CD4-positive, alpha-beta T cell treated with Interleukin-6 at 100 ng/mL for 8 hours (primary cell): ENCODE data around the gene PLEKHG4B.

Experiments
- DNase-seq: peaks from one replicate; pipeline ENCODE4 v3.0.0-alpha.2; 2020; ENCODE audit warnings: mixed read lengths, low spot score

The PLEKHG4B gene

DNA sequence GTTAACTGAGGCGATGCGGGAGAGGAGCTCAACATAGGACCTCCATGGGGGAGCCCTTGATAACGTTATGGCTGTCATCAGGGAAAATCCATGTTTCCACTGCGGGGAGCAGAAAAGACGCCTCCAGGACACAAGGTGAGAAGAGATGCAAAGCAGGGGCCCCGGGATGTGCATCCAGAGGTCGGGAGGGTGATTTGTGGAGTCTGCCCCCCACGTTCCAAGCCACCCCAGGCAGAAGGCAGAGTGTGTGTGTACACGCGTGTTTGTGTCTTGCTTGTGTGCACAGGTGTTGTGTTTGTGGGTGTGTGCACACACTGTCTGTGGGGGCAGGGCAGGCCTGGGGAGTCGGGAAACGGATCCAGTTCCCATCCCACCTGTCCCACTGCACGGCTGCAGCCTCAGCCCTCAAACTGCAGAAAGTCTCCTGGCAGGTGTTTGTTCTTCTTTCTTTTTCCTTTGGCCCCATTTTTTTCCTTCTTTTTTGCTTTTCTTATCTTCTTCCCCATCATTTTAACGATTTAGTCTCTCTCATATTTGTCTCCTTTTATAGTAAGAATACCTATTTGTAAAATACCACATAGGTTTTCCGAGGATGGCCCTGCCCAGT, 17.4 kb upstream of the PLEKHG4B start:
- no peak for DNase-seq

DNA sequence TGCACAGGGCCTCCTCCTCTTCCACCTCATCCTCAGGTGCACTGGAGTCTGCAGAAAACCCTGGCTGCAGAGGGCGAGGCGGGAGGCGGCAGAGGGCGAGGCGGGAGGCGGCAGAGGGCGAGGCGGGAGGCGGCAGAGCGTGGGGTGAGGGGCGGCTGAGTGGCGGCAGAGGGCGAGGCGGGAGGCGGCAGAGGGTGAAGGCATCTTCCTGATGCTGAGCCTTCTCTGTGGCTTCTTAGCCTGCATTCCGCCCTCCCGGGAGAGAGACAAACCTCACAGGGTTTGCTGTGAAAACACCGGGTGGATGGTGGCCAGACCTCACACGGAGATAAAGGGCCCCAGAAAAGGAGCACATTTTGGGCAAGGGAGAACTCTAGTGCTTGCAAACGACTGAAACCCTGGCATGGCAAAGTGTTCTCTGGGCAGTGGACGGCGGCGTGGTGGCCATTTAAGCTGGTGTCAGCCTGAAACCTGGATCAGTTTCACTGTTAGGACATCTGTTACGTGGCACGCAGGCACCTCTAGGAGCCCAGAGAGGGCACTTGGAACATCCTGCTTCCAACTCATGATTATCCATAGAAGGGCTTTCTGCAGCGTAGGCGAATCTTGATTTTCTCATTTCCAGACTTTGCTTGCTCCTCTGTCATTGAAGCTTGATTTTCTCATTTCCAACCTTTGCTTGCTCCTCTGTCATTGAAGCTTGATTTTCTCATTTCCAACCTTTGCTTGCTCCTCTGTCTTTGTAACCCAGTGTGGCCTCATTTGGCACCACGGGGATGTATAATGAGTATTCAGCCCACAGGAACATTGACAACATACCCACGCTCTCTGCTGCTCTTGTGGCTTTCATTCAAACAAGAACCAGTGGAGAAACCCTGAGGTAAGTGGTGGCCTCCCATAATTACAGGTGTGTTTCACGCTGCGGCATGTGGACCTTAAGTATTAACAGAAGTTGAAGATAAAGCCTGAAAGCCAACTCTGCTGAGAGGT, 16.3 kb upstream of the PLEKHG4B start:
- no peak for DNase-seq

DNA sequence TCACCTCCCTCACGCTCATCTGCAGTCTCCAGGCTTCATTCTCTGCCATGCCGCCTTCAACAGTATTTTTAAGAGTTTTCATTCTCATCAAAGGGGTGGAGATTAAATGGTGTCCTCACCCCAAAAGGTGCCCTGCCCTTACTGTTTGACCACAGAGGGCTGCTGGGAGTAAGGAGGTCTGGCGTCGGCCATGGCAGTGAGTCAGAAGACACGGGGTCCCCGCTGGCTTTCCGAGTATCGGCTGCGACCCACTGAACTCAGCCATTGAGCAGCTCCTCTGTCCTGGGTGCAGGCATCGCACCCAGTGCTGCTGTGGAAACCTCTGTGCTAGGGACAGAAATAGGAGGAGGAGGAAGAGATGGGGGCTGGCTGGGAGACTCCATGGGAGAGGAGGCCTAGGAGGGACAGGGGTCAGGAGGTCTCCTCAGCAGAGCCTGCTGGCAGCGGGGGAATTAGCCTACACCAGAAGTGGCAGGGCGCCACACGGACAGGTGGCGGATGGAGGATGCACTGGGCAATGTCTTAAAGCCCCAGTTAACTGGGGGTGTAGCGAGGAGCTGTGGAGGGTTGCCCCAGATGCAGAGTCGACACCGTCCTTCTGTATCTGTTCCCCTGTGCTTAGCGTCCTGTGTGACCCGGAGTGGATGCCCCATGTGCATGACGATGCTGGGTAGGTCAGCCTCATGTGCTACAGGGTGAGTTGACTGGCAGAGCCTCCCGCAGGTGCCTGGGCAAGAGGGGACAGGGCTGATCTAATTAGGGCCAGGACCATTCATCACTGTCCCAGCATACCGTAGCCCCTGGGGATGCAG, 15.4 kb upstream of the PLEKHG4B start:
- no peak for DNase-seq

DNA sequence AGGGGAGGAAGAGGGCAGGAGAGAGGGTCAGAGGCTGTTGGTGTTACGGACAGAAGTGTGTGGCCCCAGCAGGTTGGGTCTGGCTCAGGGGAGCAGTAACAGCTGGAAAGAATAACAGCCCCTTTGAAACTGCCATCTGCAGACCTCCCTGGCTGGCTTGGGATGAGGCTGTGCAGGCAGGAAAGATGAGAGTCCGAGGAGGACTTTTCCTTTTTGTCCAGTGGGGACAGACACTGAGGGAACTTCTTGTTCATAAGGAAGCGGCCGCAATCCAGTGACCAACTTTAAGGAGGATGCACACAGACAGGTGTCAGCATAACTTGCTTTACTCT, 14.8 kb upstream of the PLEKHG4B start:
- DNase-seq, result no peak

DNA sequence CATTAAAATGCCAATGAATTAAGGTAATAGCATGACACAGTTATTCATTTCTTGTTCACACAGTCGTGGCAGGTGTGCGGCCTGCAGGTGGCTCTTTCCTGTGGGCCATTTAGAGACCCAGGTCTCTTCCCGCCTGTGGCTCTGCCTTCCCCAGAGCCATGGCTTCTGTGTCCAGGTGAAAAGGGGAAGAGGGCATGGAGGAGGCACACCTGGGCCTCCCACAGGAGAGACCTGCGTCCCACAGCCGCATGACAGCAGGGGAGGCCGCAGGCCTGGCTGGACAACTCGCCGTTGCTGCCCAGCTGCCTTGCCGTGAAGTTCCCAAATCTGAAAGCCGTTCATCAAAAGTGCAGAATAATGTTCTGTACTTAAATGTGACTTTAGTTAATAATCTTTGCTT, 14.4 kb upstream of the PLEKHG4B start:
- DNase-seq, result no peak

DNA sequence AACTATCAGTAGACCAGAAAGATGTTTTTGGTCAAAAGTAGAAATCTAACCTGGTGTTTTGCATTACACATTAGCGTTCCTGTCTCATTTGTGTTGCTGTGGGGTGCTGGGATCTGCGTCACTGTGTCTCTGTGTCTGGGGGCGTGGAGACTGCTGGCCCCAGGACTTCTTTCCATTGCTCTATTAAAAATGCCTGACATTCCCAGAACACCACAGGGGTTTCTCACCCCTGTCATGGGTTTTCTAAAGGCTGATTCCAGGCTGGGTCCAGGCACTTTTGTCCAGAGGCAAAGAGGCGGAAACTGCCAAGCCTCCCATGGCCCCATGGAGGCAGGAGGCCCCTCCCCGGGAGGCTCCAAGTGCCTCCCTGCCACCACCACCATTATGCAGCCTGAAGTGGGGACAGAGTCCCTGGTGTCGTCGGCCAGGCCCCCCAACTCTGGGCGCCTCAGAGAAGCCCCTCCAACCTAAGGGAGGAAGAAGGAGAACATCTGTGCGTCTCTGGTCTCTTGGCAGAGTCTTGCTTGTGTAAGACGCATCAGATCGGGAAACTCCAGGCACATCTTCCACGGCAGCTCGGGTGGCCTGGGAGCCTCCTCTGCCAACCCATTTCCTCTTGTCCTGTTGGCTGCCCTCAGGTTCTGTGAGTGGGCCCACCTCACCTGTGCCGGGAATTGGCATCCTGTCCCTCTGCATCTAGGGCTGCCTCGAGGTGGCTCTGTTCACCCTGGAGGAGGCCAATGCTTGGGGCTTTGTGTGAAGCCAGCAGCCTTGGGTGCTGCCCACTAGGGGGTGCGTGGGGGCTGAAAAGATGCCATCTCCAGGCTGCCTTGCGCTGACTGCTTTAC, 13.8 kb upstream of the PLEKHG4B start:
- DNase-seq, result no peak

DNA sequence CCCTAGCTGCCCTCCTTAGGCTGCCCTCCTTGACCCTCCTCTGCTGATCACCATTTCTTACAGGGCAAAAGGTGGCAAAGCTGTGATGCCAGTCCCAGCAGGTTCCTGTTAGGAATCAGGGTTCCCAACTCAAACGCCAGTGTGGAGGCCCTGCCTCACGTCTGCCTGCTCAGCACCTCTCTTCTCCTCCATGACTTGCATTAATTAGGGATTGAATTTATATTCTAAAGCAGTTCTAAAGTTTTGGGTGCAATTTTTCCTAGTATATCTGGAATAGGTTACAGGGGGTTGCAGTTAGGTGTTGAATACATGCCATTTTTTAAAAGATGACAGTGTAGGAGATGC, 13.2 kb upstream of the PLEKHG4B start:
- no peak for DNase-seq

DNA sequence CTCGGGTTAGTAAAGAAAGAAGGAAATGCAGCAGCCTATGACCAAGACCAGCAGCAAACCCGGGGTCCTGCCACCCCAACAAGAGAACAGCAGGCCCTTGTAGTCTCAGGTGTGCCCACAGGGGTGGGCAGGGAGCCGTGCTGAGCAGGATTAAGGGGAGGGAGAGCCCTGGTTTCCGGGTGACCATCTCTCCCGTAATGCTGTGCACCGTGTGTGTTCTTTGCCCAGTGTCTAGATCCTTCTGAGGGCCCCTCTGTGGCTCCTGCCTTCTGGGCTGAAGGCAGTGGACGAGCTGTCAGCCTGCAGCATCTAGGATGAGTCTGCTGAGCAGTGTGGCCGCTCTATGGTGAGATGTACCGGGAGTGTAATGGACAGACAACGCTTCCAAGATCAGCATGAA, 12.7 kb upstream of the PLEKHG4B start:
- DNase-seq, result no peak

DNA sequence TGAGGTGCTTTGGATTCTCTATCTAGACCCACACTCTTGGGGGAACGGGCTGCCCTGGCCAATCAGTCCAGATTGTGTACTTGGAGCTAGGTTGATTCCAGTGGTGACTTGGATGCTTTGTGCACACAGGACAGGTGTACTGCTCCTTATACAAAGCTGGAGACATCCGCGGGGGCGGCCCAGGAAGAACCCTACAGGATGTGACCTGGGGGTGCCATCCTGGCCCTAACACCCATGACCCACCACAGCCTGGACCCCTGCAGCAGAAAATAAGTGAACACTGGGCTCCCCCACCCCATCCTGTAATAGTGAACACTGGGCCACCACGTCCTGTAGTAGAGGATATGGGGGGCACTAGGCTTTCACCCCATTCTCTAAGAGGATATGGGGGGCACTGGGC, 12.1 kb upstream of the PLEKHG4B start:
- no peak for DNase-seq

DNA sequence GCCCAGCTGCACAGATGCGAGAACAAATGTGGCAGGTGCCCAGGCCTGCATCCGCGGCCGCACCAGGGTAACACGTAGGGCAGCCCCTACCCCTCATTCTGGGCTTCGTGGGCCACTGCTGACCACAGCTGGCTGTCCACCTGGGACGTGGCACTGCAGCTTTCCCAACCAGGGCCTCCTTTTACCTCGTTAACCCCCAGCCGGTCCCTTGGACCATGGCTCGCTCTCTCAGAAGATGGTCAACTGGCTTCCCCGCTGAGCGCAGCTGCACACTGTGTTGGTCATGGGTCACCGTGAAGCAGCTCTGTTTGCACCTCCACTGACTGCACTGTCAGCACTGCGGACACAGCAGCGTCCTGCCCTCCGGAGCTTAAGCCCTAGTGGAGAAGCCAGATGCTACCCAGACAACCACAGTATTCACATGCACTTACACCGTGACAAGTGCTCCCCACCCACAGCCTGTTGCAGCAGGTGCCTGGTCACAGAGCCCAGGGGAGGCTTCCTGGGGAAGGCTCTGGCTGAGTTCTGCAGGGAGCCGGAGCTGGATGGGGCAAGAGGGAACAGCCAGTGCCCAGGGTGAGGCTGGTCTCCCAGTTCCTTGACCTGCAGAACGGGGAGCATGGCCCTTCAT, 10.5 kb upstream of the PLEKHG4B start:
- DNase-seq, result no peak

DNA sequence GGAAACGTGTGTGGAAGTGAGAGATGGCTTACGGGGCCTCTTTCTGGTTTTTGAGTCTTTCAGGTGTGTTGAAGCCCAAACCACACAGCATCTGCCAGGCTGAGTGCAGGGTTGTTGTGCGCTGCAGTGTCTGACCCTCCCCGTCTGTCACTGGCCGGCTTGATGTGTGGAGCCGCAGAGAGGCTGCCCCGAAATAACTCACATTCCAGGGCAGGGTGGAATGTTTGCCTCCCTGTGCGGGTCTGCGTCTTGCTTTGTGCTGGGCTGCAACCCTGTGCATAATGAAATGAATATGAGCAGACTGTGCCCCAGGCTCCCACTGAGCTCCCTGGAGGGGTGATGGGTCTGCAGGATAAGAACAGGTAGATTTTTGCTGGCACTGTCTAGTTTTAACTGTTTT, 9.9 kb upstream of the PLEKHG4B start:
- DNase-seq, result no peak

DNA sequence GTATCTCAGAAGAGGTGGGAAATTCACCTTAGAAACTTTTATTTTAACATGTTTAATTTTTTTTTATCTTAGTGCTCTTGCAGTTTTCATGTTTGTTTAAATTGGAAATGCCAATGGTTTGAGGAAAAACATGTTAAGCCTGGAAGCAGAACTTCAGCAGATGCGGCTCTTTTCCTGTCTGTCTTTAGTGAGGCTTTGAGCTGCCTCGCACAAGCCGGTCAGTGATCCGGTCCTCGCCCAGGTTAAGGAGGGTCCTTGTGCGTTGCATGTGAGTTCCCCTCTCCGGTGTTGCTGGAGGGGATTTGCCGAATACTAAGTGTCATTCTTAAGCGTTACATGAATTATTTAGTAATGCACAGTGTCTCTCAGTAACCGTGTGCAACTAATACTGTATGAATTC, 9.4 kb upstream of the PLEKHG4B start:
- no peak for DNase-seq

DNA sequence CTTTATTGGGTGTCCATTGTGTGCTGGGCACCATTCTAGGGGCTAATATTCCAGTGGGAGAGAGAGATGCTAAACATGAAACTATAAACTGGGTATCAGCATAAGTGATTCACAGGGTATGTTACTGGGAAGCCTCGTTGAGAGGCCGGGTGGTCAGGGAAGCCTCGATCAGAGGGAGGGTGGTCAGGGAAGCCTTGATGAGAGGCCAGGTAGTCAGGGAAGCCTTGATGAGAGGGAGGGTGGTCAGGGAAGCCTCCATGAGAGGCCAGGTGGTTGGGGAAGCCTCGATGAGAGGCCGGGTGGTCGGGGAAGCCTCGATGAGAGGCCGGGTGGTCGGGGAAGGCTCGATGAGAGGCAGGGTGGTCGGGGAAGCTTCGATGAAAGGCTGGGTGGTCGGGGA, 8.9 kb upstream of the PLEKHG4B start:
- no peak for DNase-seq

DNA sequence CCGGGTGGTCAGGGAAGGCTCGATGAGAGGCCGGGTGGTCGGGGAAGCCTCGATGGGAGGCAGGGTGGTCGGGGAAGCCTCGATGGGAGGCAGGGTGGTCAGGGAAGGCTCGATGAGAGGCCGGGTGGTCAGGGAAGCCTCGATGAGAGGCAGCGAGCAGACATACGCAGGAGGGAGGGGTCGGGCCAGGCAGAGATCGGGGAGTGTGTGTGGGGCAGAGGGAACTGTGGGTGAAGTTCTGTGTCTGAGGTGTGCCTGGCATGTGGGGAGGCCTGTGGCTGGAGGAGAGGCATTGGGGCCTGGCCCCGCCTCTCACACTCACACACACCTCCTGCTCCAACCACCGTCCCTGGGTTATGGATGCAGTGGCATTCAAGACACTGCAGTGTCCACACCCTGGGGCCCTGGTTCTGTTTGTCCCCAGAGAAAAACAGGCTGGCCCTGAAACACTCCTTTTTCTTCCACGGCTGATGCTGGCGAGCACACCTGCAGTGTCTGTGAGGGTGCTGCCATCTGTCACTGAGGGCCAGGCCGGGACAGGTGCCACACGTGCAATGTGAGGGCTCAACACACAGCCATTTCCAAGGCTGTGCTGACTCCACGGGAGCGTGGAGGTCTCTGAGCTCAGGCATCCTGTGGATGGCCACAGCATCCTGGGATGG, 6.5 kb upstream of the PLEKHG4B start:
- DNase-seq, result no peak

DNA sequence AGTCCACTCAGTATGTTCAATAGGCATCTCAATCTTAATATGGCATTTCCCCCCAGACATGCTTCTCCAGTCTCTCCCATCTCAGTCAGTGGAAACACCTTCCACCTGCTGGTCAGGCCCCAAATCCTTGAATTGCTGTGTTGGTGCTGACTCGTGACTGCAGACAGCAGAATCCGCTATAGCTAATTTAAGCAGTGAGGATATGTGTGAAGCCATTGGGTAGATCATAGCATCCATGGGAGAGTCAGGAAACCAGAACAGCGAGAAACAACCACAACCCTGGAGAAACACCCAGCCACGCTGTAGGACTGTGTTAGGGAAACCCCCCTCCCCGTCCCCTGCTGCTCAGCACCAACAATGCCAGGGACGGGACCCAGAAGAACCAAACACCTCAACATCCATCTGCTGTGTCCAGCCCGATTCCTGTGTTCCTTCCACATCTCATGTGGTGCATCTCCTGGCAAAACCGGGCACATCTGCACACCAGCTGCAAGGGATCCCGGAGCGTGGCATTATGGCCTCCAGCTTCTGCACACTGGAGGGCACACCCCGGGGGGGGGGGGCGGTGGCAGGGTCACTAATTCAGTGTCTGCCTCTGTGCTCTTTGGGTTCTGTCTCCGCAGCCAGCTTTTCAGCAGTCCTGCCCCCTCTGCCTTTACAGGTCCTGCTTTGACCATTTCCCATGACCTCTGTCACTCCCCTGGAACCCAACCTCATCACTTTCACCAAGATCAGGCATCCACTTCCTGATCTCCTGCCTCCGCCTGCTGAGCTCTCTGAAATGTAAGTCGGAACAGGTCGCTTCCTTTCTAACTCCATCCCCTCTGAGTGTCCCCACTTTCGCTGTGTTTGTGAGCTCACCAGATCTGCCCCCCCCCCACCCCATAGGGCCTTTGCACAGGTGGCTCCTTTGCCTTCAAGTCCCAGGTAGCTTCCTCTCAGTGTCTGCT, 2.4 kb upstream of the PLEKHG4B start:
- DNase-seq, result no peak

DNA sequence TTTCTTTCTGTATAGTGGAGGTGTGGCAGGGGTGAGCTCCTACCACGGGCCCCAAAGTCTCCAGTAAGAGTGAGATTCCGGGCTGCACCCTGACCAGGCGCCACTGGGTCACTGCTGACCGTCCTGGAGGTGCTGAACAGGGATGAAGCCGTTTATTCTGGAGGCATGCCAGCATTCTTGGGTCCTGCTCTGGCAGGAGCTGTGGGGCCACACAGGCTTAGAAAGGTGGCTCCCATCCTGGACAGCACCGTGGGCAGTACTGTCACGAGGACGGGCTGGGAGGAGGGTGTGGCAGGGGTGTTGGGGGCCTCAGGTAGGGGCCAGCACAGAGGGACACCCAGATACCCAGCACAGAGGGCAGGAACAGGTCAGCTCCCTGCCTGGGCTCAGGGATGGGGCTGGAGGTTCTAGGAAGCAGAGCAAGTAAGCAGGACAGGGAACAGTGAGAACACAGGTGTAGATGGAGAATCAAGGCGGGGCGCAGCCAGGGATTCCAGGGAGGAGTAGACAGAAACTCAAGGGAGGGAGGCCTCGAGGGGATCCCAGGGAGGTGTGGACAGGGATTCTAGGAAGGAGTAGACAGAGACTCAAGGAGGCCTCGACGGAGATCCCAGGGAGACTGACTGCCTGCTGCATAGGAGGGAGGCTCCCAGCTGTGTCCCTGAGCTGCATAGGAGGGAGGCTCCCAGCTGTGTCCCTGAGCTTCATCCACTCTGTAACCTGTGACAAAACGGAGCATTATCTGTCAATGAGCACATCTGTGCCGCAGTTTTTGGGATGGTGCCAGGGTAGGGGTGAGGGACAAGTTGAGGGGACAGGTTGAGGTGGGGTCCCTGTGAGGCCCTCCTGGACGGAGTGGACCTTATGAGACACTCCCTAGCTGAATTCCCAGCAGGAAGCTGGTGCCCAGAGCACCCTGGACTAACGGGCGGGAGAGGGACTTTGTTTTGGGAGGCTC, 1.1 kb upstream of the PLEKHG4B start:
- DNase-seq, result no peak

DNA sequence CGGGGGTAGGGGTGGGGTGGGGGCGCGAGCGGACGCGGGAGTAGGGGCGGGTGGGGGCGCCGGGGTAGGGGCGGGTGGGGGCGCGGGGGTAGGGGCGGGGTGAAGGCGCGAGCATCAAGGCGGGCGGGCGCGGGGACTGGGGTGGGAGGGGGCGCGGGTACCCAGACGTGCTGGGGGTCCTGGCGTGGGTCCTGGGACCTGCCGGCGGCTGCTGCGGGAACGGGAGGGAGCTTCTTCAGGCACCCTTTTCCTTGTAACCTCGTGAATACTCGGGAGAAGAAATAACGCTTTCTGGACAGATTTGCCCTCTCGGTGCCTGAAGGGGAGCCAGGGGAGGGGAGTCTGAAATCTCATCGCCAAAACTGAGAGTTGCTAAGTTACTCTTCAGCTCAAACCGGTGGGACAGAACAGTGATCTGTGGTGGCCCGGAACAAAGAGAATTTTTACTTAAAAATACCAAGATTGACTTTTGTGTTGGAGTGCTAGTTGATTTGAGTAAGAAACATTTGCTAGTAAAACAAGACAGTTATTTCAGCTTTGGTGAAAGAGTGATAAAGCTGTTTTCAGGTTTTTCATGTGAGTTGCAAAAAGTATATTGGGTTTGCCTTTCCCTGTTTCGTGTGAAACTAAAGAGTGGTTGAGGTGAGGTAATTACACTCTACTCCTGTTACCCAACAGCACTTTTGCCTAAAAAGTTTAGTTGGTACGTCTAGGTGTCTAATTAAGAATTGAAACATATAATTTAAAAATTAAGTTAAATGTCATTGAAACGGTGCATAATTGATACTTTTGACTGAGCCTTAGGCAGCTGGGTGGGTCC, 643 bp downstream of the PLEKHG4B start:
- no peak for DNase-seq
